Suprapubic skin (tissue), 4 donors: ENCODE results near the gene RUNX2. TPM values are rescaled to one million over a fixed set of nuclear protein-coding genes. Genes with fewer than 3 reads are reported as not detected.

ENCODE experiments used
- DNase-seq, 2 donors: peaks; one replicate each; pipeline ENCODE4 v3.0.0-alpha.2; 2019; ENCODE audit warnings: low spot score in 2 of 2
- H3K27ac ChIP-seq: fragments of 200-600 bp; sonication (generic); one replicate; pipeline ENCODE4 v1.5.1; 2019
- H3K27me3 ChIP-seq: fragments of 200-600 bp; sonication (generic); one replicate; pipeline ENCODE4 v1.5.1; 2019
- H3K36me3 ChIP-seq: fragments of 200-600 bp; sonication (generic); one replicate; pipeline ENCODE4 v1.5.1; 2019
- H3K4me1 ChIP-seq: fragments of 200-600 bp; sonication (generic); one replicate; pipeline ENCODE4 v1.5.1; 2019
- H3K4me3 ChIP-seq: fragments of 200-600 bp; sonication (generic); one replicate; pipeline ENCODE4 v1.5.1; 2019; ENCODE audit warnings: mild to moderate bottlenecking
- H3K9me3 ChIP-seq: fragments of 200-600 bp; sonication (generic); one replicate; pipeline ENCODE4 v1.5.1; 2019
- EP300 ChIP-seq: sonication (generic); formaldehyde crosslinking; IDR thresholded peaks from one replicate; pipeline ENCODE4 v1.6.1; 2017; ENCODE audit warnings: antibody characterized with exemption
- POLR2A ChIP-seq, 2 donors: fragments of 450-650 bp; IDR thresholded peaks; one replicate each; pipeline ENCODE4 v1.6.1; 2017; ENCODE audit warnings: antibody characterized with exemption in 2 of 2, mild to moderate bottlenecking in 2 of 2, moderate library complexity in 2 of 2
- POLR2AphosphoS5 ChIP-seq, 3 donors: sonication (generic); formaldehyde crosslinking; IDR thresholded peaks; one replicate each; pipeline ENCODE4 v1.6.1; 2017; ENCODE audit warnings: antibody characterized with exemption in 3 of 3
- WGBS: methylation state at CpG from one replicate; pipeline ENCODE4 v1.1.5; 2018; 5-methylcytosine and 5-hydroxymethylcytosine counted together
- total RNA-seq, 4 donors: library from RNA; depleted of rRNA; stranded (reverse); fragments of >200 nt; gene quantifications; one replicate each; pipeline ENCODE4 v1.1.0, GENCODE V29; 2016
- TF ChIP-seq, protein P1 (sequence below), 2 donors: fragments of 200-600 bp in 1 of 2; fragments of 450-650 bp in 1 of 2; sonication (generic) in 1 of 2; IDR thresholded peaks; one replicate each; pipeline ENCODE4 v1.5.1; 2016 to 2019; ENCODE audit warnings: antibody characterized with exemption in 2 of 2, mild to moderate bottlenecking in 1 of 2, moderate library complexity in 1 of 2

RUNX2 gene
- total RNA-seq, 4 donors from 2014 or later: 2.6 to 5.9 (median 3.1) TPM

DNA sequence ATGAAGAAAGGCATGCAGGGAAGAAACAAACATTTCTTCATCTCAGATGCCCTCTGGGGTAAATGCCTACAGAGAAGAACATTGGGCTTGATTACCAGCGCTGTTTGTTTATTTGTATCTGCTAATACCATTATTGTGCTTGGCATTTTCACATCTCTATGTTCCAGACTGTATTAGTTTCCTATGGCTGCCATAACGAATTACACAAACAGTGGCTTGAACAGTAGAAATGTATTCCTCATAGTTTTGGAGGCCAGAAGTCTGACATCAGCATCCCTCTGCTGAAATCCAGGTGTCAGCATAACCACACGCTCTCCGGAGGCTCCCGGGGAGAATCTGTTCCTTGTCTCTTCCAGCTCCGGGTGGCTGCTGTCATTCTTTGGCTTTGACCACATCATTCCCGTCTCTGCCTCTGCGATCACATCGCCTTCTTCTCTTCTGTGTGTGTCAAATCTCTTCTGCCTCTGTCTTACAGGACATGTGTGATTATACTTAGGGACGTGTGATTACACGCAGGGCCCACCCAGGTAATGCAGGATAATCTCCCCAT lies 291.2 kb downstream of the RUNX2 start:
- TF ChIP-seq POLR2A (IDR thresholded peaks at IDR 0.05) (no peak), POLR2AphosphoS5 (IDR thresholded peaks at IDR 0.05) (no peak), EP300 (no peak)
- TF ChIP-seq, protein P1, sequence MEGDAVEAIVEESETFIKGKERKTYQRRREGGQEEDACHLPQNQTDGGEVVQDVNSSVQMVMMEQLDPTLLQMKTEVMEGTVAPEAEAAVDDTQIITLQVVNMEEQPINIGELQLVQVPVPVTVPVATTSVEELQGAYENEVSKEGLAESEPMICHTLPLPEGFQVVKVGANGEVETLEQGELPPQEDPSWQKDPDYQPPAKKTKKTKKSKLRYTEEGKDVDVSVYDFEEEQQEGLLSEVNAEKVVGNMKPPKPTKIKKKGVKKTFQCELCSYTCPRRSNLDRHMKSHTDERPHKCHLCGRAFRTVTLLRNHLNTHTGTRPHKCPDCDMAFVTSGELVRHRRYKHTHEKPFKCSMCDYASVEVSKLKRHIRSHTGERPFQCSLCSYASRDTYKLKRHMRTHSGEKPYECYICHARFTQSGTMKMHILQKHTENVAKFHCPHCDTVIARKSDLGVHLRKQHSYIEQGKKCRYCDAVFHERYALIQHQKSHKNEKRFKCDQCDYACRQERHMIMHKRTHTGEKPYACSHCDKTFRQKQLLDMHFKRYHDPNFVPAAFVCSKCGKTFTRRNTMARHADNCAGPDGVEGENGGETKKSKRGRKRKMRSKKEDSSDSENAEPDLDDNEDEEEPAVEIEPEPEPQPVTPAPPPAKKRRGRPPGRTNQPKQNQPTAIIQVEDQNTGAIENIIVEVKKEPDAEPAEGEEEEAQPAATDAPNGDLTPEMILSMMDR (IDR thresholded peaks at IDR 0.05): no peak
- DNase-seq: no peak
- Histone ChIP-seq H3K4me3 (no peak overlapping the region), H3K36me3 (no peaks in the 10 kb centered on the region), H3K4me1 (no peaks in the 10 kb centered on the region), H3K9me3 (no peaks in the 10 kb centered on the region), H3K27ac (no peak overlapping the region), H3K27me3 (no peaks in the 10 kb centered on the region)
- 92% methylated on average over 11 of the region's 11 CpGs for WGBS

DNA sequence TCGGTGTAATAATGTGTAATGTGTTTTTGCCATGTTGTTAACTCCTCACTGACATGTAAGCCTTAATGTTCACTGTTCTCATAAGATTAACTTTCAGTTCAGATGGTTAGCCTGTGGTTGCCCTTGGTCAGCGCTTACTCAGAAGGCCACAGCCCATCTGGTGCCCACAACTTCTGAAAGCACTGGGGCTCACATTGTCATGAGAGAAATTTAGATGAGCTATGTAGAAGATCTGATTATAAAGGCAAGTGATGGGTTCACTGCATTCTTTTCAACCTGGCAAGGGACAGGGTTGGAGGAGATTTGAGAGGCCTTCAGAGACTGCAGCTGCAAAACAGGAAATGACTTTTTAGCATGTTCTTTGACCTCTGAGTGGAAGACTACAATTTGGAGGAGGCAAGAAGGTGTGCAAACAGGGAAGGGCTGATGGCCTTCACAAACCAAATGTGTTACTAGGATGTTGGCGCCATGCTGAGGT lies 291.9 kb downstream of the RUNX2 start:
- Histone ChIP-seq H3K27me3 (no peaks in the 10 kb centered on the region), H3K4me1 (no peaks in the 10 kb centered on the region), H3K4me3 (no peak overlapping the region), H3K36me3 (no peaks in the 10 kb centered on the region), H3K27ac (no peak overlapping the region), H3K9me3 (no peaks in the 10 kb centered on the region)
- WGBS: 79% methylated on average over 3 of the region's 3 CpGs
- TF ChIP-seq EP300: no peak
- no peak for TF ChIP-seq POLR2AphosphoS5 (IDR thresholded peaks at IDR 0.05)
- TF ChIP-seq, protein P1 (IDR thresholded peaks at IDR 0.05): no peak
- TF ChIP-seq POLR2A (IDR thresholded peaks at IDR 0.05): no peak
- no peak for DNase-seq

DNA sequence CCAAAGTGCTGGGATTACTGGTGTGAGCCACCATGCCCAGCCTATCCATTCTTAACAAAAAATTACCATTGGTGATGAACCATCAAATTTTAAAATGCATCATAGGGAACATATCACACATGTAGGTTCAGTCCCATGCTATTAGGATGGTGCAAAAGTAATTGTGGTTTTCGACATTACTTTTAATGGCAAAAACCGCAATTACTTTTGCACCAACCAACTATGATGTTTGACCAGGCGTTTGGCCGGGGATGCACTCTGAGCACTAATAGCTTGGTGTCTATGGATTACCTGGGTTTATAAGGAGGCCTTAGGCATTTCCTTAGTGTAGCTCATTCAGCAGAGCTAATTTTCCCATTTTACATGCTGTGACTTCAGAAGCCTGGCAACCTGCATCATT lies 296.1 kb downstream of the RUNX2 start:
- Histone ChIP-seq H3K27ac (no peak overlapping the region), H3K4me3 (no peak overlapping the region), H3K36me3 (no peaks in the 10 kb centered on the region), H3K4me1 (no peaks in the 10 kb centered on the region), H3K27me3 (no peaks in the 10 kb centered on the region), H3K9me3 (no peaks in the 10 kb centered on the region)
- 95% methylated on average over 4 of the region's 4 CpGs for WGBS
- TF ChIP-seq POLR2A (IDR thresholded peaks at IDR 0.05) (no peak), EP300 (no peak), POLR2AphosphoS5 (IDR thresholded peaks at IDR 0.05) (no peak)
- no peak for DNase-seq

DNA sequence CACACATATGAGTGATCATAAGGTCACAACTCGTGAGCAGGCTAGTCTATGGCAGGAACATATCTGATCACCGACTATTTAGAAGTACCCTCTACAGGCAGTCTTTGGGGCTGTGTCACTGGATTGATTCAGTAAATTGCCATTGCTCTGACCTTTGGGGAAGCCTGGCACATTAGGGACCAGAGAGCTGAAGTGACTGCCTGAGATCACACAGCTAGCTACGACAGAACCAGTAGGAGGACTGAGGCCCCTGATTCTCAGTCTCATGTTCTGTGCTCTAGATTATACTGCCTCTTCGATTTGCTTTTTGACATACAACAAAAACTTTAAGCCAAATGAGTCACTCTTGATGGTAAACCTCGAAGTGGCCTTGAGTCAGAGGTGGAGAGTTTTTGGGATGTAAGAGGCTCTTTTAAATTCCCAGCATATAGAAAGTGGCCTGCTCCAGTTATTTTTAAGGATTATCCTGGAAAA lies 297.1 kb downstream of the RUNX2 start:
- no peaks in the 10 kb centered on the region for H3K4me1 ChIP-seq
- no peaks in the 10 kb centered on the region for H3K27me3 ChIP-seq
- H3K36me3 ChIP-seq: no peaks in the 10 kb centered on the region
- no peak overlapping the region for H3K27ac ChIP-seq
- DNase-seq: no peak
- TF ChIP-seq POLR2AphosphoS5 (IDR thresholded peaks at IDR 0.05) (no peak), EP300 (no peak), POLR2A (IDR thresholded peaks at IDR 0.05) (no peak)
- TF ChIP-seq, protein P1 (IDR thresholded peaks at IDR 0.05): no peak
- H3K9me3 ChIP-seq: no peaks in the 10 kb centered on the region
- H3K4me3 ChIP-seq: no peak overlapping the region
- WGBS: 89% methylated on average over 5 of the region's 5 CpGs

DNA sequence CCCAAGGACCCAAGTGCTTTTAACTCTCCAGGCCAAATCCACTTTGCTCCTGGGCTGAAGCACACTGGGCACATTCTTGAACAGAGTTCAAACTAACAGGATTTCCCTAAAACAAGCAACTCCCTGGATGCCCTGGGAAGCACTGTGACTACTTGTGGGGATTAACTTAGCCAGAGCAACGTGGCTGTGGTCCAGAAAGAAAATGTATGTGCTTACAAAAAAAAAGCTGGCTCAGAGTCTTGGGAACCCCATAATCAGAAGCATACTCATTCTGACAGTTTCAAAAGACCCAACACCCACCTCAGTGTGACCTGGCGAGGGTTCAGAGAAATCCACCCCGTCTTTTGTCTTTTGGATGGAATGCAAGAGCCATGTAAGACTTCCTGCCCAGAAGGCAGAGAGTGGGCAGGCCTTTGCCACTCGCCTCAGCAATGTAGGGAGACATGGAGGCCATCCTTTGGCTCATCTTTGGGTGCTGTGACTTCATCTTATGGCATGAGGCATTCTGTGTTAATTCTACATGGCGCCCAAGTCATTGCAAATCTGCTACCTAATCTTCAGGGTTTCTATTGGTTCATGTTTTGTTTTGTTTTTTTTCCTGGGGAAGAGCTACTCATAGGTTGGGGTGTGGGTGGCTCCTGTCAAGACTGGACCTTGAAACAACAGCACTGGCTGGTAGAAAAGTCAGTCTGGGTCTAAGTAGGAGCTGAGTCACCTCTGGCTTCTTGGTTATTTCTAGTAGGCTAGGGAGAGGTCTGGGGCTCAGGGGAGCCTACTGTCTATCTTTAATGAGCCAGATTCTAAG lies 298.2 kb downstream of the RUNX2 start:
- DNase-seq: no peak
- Histone ChIP-seq H3K36me3 (no peaks in the 10 kb centered on the region), H3K4me3 (no peak overlapping the region), H3K27me3 (no peaks in the 10 kb centered on the region), H3K4me1 (no peaks in the 10 kb centered on the region), H3K9me3 (no peaks in the 10 kb centered on the region), H3K27ac (no peak overlapping the region)
- TF ChIP-seq, protein P1 (IDR thresholded peaks at IDR 0.05): no peak
- TF ChIP-seq EP300 (no peak), POLR2AphosphoS5 (IDR thresholded peaks at IDR 0.05) (no peak), POLR2A (IDR thresholded peaks at IDR 0.05) (no peak)
- WGBS: 71% methylated on average over 5 of the region's 5 CpGs
